Measurements from ENCODE around the gene UNKL.

The UNKL gene

GRCh38 chr16:1414532-1415260, at the start of gene UNKL:
Gene UNKL (minus strand): TSS chr16:1414704. CDS start chr16:1414691, 13 bp downstream.
- peak; percentile 40 to 72 for DNase-seq

GRCh38 chr16:1461146-1461545, 46.6 kb upstream of the UNKL start:
- DNase-seq: no peak

- DNase-seq: no peak
Observed at GRCh38 chr16:1460602-1461138, 46.2 kb upstream of the UNKL start.

GRCh38 chr16:1459967-1460366, 45.5 kb upstream of the UNKL start:
- DNase-seq: no peak

- no peak for DNase-seq
Observed at GRCh38 chr16:1458977-1459341, 44.5 kb upstream of the UNKL start.

- DNase-seq: no peak
Observed at GRCh38 chr16:1458336-1458976, 44.0 kb upstream of the UNKL start.

- DNase-seq: no peak
Observed at GRCh38 chr16:1457489-1458245, 43.2 kb upstream of the UNKL start.

GRCh38 chr16:1456951-1457350, 42.4 kb upstream of the UNKL start:
- no peak for DNase-seq

- DNase-seq: no peak
Observed at GRCh38 chr16:1455190-1456171, 41.0 kb upstream of the UNKL start.

GRCh38 chr16:1454561-1454960, 40.1 kb upstream of the UNKL start:
- DNase-seq: no peak

GRCh38 chr16:1453316-1453715, 38.8 kb upstream of the UNKL start:
- no peak for DNase-seq

- DNase-seq: no peak
Observed at GRCh38 chr16:1452530-1452929, 38.0 kb upstream of the UNKL start.

GRCh38 chr16:1451702-1452392, 37.3 kb upstream of the UNKL start:
- DNase-seq: no peak

GRCh38 chr16:1450841-1451240, 36.3 kb upstream of the UNKL start:
- no peak for DNase-seq

- DNase-seq: no peak
Observed at GRCh38 chr16:1450218-1450617, 35.7 kb upstream of the UNKL start.

- no peak for DNase-seq
Observed at GRCh38 chr16:1449201-1449788, 34.8 kb upstream of the UNKL start.

- no peak for DNase-seq
Observed at GRCh38 chr16:1448536-1449116, 34.1 kb upstream of the UNKL start.

- no peak for DNase-seq
Observed at GRCh38 chr16:1447965-1448364, 33.5 kb upstream of the UNKL start.

- no peak for DNase-seq
Observed at GRCh38 chr16:1446296-1447080, 32.0 kb upstream of the UNKL start.

GRCh38 chr16:1445518-1446203, 31.2 kb upstream of the UNKL start:
- no peak for DNase-seq
